Fibroblast of the aortic adventitia (primary cell): ENCODE measurements around the gene AOAH. TPM values are rescaled to one million over a fixed set of nuclear protein-coding genes. Genes with fewer than 3 reads are reported as not detected.

Experiments used
- DNase-seq: peaks from one replicate; pipeline ENCODE4 v3.0.0-alpha.2; 2010; ENCODE audit warnings: low read depth
- H3K4me3 ChIP-seq: 2 replicates; pipeline ENCODE4 v1.5.1; 2011; ENCODE audit warnings: low read depth, mild to moderate bottlenecking, control low read depth, low read length, moderate library complexity
- total RNA-seq: library from RNA; depleted of rRNA; stranded (reverse); fragments of >200 nt; gene quantifications from 2 replicates; pipeline ENCODE4 v1.2.3, GENCODE V29; 2012; ENCODE audit warnings: low replicate concordance
- TF ChIP-seq, protein P1 (sequence below): IDR thresholded peaks from 2 replicates; pipeline ENCODE4 v1.5.1; 2011; ENCODE audit warnings: mild to moderate bottlenecking, low read length, control low read depth, inconsistent platforms; ENCODE audit not compliant: insufficient read depth

AOAH gene
- total RNA-seq, 1 donor = not detected

DNA sequence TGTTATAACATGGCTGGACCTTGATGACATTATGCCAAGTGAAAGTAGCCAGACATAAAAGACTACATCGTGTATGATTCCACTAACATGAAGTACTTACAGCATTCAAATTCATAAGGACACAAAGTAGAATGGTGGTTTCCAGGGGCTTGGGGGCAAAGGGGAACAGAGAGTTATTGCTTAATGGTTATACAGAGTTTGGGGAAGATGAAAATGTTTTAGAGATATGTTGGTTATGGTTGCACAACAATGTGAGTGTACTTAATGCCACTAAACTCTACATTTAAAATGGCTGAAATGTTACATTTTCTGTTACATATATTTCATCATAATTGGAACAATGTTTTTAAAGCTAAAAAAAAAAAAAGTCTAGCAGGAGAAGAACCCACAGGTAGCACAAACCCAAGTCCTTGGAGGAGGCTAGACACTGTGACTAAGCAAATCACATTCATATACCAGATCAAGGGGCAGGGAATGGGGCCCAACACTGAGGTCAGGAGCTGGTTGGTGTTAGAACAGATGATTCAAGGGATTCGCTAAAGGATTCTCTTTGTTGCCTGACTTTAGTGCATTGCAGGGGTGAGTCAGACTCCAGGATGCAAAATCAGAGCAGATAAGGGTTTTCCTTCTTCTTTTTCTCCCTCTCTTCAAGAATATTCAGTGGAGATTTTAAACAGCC lies 25.1 kb upstream of the AOAH start:
- TF ChIP-seq, protein P1, sequence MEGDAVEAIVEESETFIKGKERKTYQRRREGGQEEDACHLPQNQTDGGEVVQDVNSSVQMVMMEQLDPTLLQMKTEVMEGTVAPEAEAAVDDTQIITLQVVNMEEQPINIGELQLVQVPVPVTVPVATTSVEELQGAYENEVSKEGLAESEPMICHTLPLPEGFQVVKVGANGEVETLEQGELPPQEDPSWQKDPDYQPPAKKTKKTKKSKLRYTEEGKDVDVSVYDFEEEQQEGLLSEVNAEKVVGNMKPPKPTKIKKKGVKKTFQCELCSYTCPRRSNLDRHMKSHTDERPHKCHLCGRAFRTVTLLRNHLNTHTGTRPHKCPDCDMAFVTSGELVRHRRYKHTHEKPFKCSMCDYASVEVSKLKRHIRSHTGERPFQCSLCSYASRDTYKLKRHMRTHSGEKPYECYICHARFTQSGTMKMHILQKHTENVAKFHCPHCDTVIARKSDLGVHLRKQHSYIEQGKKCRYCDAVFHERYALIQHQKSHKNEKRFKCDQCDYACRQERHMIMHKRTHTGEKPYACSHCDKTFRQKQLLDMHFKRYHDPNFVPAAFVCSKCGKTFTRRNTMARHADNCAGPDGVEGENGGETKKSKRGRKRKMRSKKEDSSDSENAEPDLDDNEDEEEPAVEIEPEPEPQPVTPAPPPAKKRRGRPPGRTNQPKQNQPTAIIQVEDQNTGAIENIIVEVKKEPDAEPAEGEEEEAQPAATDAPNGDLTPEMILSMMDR = no peak
- no peak overlapping the region for H3K4me3 ChIP-seq
- DNase-seq = peak; percentile 67

DNA sequence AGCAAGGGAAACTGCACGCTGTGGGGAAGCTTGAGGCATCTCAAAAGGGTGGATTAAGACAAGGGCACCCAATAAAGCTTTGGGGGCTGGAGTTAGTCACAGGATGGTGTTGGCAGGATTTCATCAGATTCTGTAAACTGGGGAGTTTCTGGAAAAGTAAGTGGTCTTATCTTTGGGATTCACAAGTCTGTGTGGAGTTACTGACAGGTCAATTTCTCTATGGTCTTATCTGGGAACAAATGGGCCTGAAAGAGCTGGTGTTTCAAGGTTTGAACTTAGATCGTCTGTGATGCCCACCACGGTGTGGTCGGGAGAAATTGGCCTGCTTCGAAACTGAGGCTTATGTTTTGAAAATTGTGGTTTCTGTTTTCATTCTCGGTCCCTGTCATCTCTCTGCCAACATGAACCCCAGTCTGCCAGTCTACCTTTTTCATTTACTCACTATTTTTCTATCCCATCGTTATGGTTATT lies 23.8 kb upstream of the AOAH start:
- DNase-seq = no peak
- TF ChIP-seq, protein P1 = no peak

DNA sequence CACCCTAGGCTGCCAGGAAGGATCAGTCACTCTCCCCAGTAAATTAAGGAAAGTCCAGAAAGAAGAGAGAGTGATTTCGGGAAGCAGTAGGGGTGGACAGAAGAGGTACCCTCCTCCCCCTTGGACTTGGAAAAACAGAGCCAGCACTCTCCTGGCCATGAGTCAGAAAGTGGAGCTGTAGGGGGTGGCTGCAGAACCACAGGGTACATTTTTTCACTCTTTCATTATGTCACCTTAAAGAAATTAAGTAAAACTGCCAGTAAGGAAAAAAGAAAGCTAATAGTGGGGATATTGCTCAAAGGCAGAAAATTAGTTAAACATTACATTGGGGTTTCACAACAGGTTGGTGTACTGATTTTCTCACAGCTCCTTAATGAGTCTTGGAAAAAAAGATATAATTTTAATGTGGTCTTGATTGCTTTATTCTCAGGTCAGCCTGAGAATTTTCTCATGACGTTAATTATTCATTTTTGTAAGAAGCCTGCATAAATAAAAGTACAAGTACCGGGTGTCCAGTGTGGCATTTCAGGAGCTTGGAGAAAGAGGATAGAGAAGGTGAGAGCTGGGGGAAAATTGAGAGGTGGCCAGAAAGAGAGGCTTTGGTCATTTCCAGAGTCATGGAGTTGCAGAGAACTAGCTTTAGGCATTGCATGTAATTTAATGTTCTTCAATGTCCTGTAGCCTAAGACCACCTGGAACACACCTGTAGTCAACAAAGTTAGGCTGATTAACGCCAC lies 23.2 kb upstream of the AOAH start:
- DNase-seq = peak; percentile 53
- no peak overlapping the region for H3K4me3 ChIP-seq
- TF ChIP-seq, protein P1 = no peak

More for the DNA sequence above, 23.8 kb upstream of the AOAH start:
- H3K4me3 ChIP-seq = no peak overlapping the region

DNA sequence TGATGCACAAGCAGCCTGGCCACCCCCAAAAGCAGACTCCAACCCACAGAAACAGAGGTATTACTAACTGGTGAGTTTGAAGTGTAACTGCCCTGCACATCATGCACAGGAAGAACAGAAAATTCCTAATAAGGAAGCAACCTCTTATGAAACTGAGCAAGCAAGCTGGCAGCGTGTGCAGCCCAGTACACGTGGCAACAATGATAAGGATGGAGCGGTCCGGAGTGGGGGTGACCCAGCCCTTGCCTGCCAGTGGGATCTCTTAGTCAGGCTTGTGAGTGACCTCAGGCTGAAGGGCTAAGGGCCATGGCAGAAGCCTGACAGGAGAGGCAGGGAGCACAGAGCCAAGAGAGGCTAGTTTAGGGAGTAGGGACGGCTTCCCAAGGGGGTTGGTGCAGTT lies 22.1 kb upstream of the AOAH start:
- TF ChIP-seq, protein P1 = no peak
- H3K4me3 ChIP-seq = no peak overlapping the region
- DNase-seq = peak; percentile 60

DNA sequence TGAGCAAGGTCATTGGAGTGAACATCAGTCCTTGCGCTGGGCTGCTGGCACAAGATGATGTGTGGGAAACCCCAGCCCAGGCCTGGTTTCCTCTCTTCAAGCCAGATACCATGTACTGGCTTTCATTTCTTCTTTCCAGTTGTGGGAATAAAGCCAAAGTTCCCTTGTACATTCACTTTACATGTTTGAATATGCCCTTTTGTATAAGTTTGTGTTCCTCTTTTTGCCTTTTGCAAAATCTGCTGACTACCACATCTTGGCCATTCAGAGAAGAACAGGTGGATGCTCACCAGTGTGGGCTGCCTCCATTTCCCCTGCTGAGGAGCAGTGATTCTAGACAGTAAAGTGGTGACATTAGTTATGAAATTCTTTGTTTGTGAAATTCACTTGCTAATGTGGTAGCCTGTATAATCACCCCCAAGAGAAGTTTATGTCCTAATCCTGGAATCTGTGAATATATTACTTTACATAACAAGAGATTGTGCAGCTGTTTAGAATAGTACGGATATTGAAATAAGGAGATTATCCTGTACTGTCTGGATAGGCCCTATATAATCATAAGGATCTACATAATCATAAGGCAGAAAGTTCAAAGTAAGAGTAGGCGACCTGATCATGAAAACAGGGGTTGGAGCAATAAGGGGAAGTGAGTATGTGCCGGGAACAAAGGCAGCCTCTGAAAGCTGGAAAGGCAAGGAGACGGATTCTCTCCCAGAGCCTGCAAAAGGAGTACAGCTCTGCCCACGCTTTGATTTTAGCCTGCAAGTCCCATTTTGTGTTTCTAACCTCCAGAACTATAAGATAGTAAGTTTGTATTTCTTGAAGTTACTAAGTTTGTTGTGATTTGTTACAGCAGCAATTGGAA lies 18.8 kb upstream of the AOAH start:
- no peak overlapping the region for H3K4me3 ChIP-seq
- TF ChIP-seq, protein P1 = no peak
- DNase-seq = no peak

DNA sequence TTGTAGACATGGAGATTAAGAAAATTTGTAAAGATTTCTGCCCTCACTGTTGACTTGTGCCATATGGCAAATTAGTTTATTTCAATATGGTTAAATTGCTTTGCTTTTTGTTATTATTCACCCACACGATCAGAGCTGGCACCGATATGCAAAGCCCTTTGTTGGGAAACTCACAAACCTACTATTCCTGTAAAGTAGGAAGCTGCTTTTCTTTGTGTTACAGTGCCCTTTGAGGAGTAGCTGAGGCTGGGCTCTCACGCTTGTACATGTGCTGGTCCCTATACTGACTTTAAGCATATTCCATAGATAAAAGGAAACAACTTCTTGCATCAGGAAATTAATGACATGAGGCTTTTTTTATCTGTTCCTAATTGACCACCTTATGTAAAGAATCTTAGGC lies 17.6 kb upstream of the AOAH start:
- DNase-seq = no peak
- no peak overlapping the region for H3K4me3 ChIP-seq
- TF ChIP-seq, protein P1 = no peak
